ENCODE measurements around the gene IGFBP3.

The IGFBP3 gene

DNA sequence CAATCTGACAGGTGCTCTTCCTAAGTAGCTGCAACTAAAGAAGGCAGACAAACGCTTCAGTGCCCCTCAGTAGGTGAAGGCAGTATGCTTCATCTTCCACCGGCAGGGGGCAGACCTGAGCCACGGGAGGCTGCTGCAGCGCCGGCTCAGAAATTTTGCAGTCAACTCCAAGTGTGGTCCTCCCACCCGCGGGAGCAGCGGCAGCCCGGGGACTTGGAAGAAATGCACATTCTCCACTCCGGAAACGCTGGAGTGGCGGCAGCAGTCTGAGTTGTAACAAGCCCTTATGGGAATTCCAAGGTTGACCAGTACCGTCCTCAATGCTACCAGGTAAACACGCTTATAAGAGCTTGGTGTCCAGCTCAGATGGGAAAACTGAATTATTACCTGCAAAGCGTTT lies 3.4 kb downstream of the IGFBP3 start:
- in situ Hi-C loops (cut with HindIII; ENCODE audit: low pct_ligation_motif_present, low sequenced_read_pairs), result loop anchor here (25.0 kb wide), 1 partner anchor 445 kb away; no protein-coding TSS in a partner anchor
- TF ChIP-seq, protein P1, sequence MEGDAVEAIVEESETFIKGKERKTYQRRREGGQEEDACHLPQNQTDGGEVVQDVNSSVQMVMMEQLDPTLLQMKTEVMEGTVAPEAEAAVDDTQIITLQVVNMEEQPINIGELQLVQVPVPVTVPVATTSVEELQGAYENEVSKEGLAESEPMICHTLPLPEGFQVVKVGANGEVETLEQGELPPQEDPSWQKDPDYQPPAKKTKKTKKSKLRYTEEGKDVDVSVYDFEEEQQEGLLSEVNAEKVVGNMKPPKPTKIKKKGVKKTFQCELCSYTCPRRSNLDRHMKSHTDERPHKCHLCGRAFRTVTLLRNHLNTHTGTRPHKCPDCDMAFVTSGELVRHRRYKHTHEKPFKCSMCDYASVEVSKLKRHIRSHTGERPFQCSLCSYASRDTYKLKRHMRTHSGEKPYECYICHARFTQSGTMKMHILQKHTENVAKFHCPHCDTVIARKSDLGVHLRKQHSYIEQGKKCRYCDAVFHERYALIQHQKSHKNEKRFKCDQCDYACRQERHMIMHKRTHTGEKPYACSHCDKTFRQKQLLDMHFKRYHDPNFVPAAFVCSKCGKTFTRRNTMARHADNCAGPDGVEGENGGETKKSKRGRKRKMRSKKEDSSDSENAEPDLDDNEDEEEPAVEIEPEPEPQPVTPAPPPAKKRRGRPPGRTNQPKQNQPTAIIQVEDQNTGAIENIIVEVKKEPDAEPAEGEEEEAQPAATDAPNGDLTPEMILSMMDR (IDR thresholded peaks at IDR 0.05; ENCODE audit: low read depth, low read length, missing control alignments), result peak; percentile 96
- no peak overlapping the region for H3K4me3 ChIP-seq (ENCODE audit: low read depth, low read length)
- H3K36me3 ChIP-seq (replicated peaks), result peaks cover 37% of the 10 kb centered on the region
- no peaks in the 10 kb centered on the region for H3K27me3 ChIP-seq (replicated peaks)
- no peak overlapping the region for H3K27ac ChIP-seq
- DNase-seq, result peak; percentile 65

GRCh38 chr7:45917064-45917463 lies 4.0 kb downstream of the IGFBP3 start:
- no peak overlapping the region for H3K4me3 ChIP-seq (ENCODE audit: low read depth, low read length)
- DNase-seq, result no peak
- TF ChIP-seq, protein P1 (IDR thresholded peaks at IDR 0.05; ENCODE audit: low read depth, low read length, missing control alignments), result no peak
- in situ Hi-C loops (cut with HindIII; ENCODE audit: low pct_ligation_motif_present, low sequenced_read_pairs), result loop anchor here (25.0 kb wide), 1 partner anchor 445 kb away; no protein-coding TSS in a partner anchor
- H3K27me3 ChIP-seq (replicated peaks), result no peaks in the 10 kb centered on the region
- no peak overlapping the region for H3K27ac ChIP-seq
- H3K36me3 ChIP-seq (replicated peaks), result peaks cover 38% of the 10 kb centered on the region

DNA sequence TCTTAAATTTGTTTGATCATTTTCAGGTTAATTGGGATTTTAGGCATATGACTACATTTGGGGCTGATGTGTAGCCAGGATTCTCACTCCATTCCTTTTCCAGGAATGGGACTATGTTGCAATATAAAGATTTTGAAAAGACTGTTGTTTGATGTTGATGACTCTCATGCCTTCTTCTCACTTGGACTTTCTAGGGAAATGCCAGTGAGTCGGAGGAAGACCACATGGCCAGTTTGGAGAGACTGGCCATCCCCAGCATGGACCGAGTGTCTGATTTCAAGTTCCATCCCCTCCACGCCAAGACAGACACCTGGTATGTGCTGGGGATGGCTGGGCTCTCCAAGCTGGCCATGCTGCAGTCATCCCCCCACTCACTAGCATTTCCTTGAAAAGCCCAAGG lies 5.5 kb downstream of the IGFBP3 start:
- no peaks in the 10 kb centered on the region for H3K27me3 ChIP-seq (replicated peaks)

GRCh38 chr7:45914911-45915310 lies 6.2 kb downstream of the IGFBP3 start:
- Histone ChIP-seq H3K27ac (no peak overlapping the region), H3K27me3 (replicated peaks) (no peaks in the 10 kb centered on the region), H3K36me3 (replicated peaks) (peaks cover 41% of the 10 kb centered on the region), H3K4me3 (ENCODE audit: low read depth, low read length) (no peak overlapping the region)
- DNase-seq, result no peak
- in situ Hi-C loops (cut with HindIII; ENCODE audit: low pct_ligation_motif_present, low sequenced_read_pairs), result loop anchor here (25.0 kb wide), 1 partner anchor 447 kb away; no protein-coding TSS in a partner anchor
- TF ChIP-seq, protein P1 (IDR thresholded peaks at IDR 0.05; ENCODE audit: low read depth, low read length, missing control alignments), result no peak

More for the DNA sequence above, 5.5 kb downstream of the IGFBP3 start:
- peaks cover 41% of the 10 kb centered on the region for H3K36me3 ChIP-seq (replicated peaks)
- no peak for DNase-seq
- TF ChIP-seq, protein P1 (IDR thresholded peaks at IDR 0.05; ENCODE audit: low read depth, low read length, missing control alignments), result no peak
- in situ Hi-C loops (cut with HindIII; ENCODE audit: low pct_ligation_motif_present, low sequenced_read_pairs), result loop anchor here (25.0 kb wide), 1 partner anchor 447 kb away; no protein-coding TSS in a partner anchor
- no peak overlapping the region for H3K4me3 ChIP-seq (ENCODE audit: low read depth, low read length)
- H3K27ac ChIP-seq, result no peak overlapping the region

DNA sequence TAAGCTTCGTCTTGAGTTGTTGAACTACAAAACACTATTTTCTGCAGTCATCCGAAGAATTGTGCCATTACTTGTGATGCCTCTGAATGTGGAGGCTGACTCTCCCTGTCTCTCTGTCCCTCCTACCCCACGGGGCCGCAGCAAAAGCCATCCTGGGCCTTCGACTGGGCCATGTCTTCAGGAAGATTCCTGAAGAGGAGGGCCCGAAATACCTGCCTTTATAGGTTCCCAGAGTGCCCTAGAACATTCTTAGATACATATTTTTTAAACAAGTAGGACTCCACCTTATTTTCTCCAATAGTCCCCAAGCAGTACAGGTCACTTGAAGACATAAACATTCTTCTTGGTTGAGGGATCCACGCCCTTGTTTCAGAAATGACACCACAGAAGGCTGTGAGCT lies 8.1 kb downstream of the IGFBP3 start:
- TF ChIP-seq, protein P1 (IDR thresholded peaks at IDR 0.05; ENCODE audit: low read depth, low read length, missing control alignments), result no peak
- H3K4me3 ChIP-seq (ENCODE audit: low read depth, low read length), result no peak overlapping the region
- H3K27me3 ChIP-seq (replicated peaks), result no peaks in the 10 kb centered on the region
- no peak for DNase-seq
- in situ Hi-C loops (cut with HindIII; ENCODE audit: low pct_ligation_motif_present, low sequenced_read_pairs), result loop anchor here (25.0 kb wide), 1 partner anchor 449 kb away; no protein-coding TSS in a partner anchor
- H3K36me3 ChIP-seq (replicated peaks), result peaks cover 41% of the 10 kb centered on the region
- no peak overlapping the region for H3K27ac ChIP-seq

DNA sequence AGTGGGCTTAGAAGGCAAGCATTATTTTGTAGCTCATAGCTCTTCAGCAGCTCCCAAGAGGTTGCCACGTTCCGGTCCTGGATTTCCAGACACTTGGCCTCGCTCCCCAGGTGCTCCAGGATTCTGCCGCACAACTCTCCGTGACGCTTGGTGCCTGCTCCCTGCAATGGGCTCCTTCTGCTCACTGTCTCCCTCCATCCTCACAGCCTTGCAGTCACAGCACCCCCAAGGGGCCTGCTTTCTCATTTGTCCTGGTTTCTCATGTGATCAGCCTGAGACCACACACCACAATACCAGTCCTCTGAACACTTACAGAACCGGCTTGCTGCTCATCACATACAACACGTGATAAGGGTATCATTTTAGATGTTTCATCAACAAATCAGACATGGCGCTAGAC lies 9.8 kb downstream of the IGFBP3 start:
- in situ Hi-C loops (cut with HindIII; ENCODE audit: low pct_ligation_motif_present, low sequenced_read_pairs), result loop anchor here (25.0 kb wide), 1 partner anchor 451 kb away; no protein-coding TSS in a partner anchor
- TF ChIP-seq, protein P1 (IDR thresholded peaks at IDR 0.05; ENCODE audit: low read depth, low read length, missing control alignments), result no peak
- DNase-seq, result no peak
- no peaks in the 10 kb centered on the region for H3K27me3 ChIP-seq (replicated peaks)
- no peak overlapping the region for H3K4me3 ChIP-seq (ENCODE audit: low read depth, low read length)
- H3K27ac ChIP-seq, result no peak overlapping the region
- peaks cover 33% of the 10 kb centered on the region for H3K36me3 ChIP-seq (replicated peaks)
